ENCODE measurements around the gene NLGN1.
A peak's percentile ranks its signal among the peaks of the same experiment; 100 is the strongest.
"Not testable (repeated sequence)": the region's sequence is repeated elsewhere in the genome, so short reads cannot be mapped to it uniquely, and the experiment has no call there.

The NLGN1 gene

GRCh38 chr3:174223042-174223441 is 825.5 kb downstream of the NLGN1 start:
- Histone ChIP-seq H3K9ac (ENCODE audit: low read depth, low read length) (no peak overlapping the region), H3K36me3 (ENCODE audit: control insufficient read depth, insufficient read depth, low read length) (no peaks in the 10 kb centered on the region), H3K4me1 (ENCODE audit: control insufficient read depth, insufficient read depth, low read length) (peaks cover 7% of the 10 kb centered on the region; the same call in 1 of the 2 replicates), H3K9me3 (ENCODE audit: control insufficient read depth, insufficient read depth, low read length) (no peaks in the 10 kb centered on the region), H3K27ac (ENCODE audit: low read depth, low read length) (no peak overlapping the region), H3K4me3 (ENCODE audit: low read depth, low read length) (no peak overlapping the region), H3K27me3 (ENCODE audit: control insufficient read depth, insufficient read depth, low read length) (no peaks in the 10 kb centered on the region)

GRCh38 chr3:174223626-174224025 is 826.1 kb downstream of the NLGN1 start:
- H3K4me3 ChIP-seq (ENCODE audit: low read depth, low read length): no peak overlapping the region
- H3K27me3 ChIP-seq (ENCODE audit: control insufficient read depth, insufficient read depth, low read length): no peaks in the 10 kb centered on the region
- no peaks in the 10 kb centered on the region for H3K9me3 ChIP-seq (ENCODE audit: control insufficient read depth, insufficient read depth, low read length)
- no peak overlapping the region for H3K9ac ChIP-seq (ENCODE audit: low read depth, low read length)
- no peak overlapping the region for H3K27ac ChIP-seq (ENCODE audit: low read depth, low read length)
- H3K4me1 ChIP-seq (ENCODE audit: control insufficient read depth, insufficient read depth, low read length): peaks cover 11% of the 10 kb centered on the region; the same call in 1 of the 2 replicates
- H3K36me3 ChIP-seq (ENCODE audit: control insufficient read depth, insufficient read depth, low read length): no peaks in the 10 kb centered on the region

- H3K4me1 ChIP-seq (ENCODE audit: control insufficient read depth, insufficient read depth, low read length): peaks cover 52% of the 10 kb centered on the region
- H3K27me3 ChIP-seq (ENCODE audit: control insufficient read depth, insufficient read depth, low read length): no peaks in the 10 kb centered on the region
- H3K27ac ChIP-seq (ENCODE audit: low read depth, low read length): no peak overlapping the region
- H3K4me3 ChIP-seq (ENCODE audit: low read depth, low read length): no peak overlapping the region
- peaks cover 5% of the 10 kb centered on the region; the same call in 1 of the 2 replicates for H3K9me3 ChIP-seq (ENCODE audit: control insufficient read depth, insufficient read depth, low read length)
- no peaks in the 10 kb centered on the region for H3K36me3 ChIP-seq (ENCODE audit: control insufficient read depth, insufficient read depth, low read length)
- H3K9ac ChIP-seq (ENCODE audit: low read depth, low read length): no peak overlapping the region
These were observed 832.4 kb downstream of the NLGN1 start for GRCh38 chr3:174229916-174230315.

DNA sequence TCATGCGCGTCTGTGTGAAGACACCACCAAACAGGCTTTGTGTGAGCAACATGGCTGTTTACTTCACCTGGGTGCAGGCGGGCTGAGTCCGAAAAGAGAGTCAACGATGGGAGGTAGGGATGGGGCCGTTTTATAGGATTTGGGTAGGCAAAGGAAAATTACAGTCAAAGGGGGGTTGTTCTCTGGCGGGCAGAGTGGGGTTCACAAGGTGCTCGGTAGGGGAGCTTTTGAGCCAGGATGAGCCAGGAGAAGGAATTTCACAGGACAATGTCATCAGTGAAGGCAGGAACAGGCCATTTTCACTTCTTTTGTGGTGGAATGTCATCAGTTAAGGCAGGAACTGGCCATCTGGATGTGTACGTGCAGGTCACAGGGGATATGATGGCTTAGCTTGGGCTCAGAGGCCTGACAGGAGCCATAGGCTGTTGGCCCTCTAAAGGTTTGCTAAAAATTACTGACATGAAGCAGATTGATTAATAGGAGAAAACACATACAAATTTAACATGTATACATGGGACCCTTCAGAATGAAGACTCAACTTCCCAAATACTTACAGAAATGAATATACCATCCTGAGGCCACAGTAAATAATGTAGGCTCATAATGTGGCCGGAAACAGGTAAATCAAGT is 834.6 kb downstream of the NLGN1 start:
- H3K9me3 ChIP-seq (ENCODE audit: control insufficient read depth, insufficient read depth, low read length); H3K36me3 ChIP-seq (ENCODE audit: control insufficient read depth, insufficient read depth, low read length); H3K27me3 ChIP-seq (ENCODE audit: control insufficient read depth, insufficient read depth, low read length); H3K4me3 ChIP-seq (ENCODE audit: low read depth, low read length): not testable (repeated sequence)
- H3K4me1 ChIP-seq (ENCODE audit: control insufficient read depth, insufficient read depth, low read length): peaks cover 49% of the 10 kb centered on the region
- peak overlapping the region; percentile 71 for H3K9ac ChIP-seq (ENCODE audit: low read depth, low read length)
- peak overlapping the region; percentile 99 for H3K27ac ChIP-seq (ENCODE audit: low read depth, low read length)

- no peak overlapping the region; the same call in 1 of the 2 replicates for H3K4me3 ChIP-seq (ENCODE audit: low read depth, low read length)
- no peaks in the 10 kb centered on the region for H3K27me3 ChIP-seq (ENCODE audit: control insufficient read depth, insufficient read depth, low read length)
- H3K9ac ChIP-seq (ENCODE audit: low read depth, low read length): peak overlapping the region; percentile 83
- H3K9me3 ChIP-seq (ENCODE audit: control insufficient read depth, insufficient read depth, low read length): peaks cover 5% of the 10 kb centered on the region; the same call in 1 of the 2 replicates
- H3K36me3 ChIP-seq (ENCODE audit: control insufficient read depth, insufficient read depth, low read length): no peaks in the 10 kb centered on the region
- H3K27ac ChIP-seq (ENCODE audit: low read depth, low read length): peak overlapping the region; percentile 99
- peaks cover 46% of the 10 kb centered on the region for H3K4me1 ChIP-seq (ENCODE audit: control insufficient read depth, insufficient read depth, low read length)
These were observed 835.3 kb downstream of the NLGN1 start for GRCh38 chr3:174232658-174233429.

- H3K4me3 ChIP-seq (ENCODE audit: low read depth, low read length): no peak overlapping the region
- H3K4me1 ChIP-seq (ENCODE audit: control insufficient read depth, insufficient read depth, low read length): peaks cover 41% of the 10 kb centered on the region
- H3K36me3 ChIP-seq (ENCODE audit: control insufficient read depth, insufficient read depth, low read length): no peaks in the 10 kb centered on the region
- H3K27me3 ChIP-seq (ENCODE audit: control insufficient read depth, insufficient read depth, low read length): no peaks in the 10 kb centered on the region
- H3K9me3 ChIP-seq (ENCODE audit: control insufficient read depth, insufficient read depth, low read length): peaks cover 5% of the 10 kb centered on the region; the same call in 1 of the 2 replicates
- 0 out of 2 replicates have a peak overlapping the region, but pooled peaks have one; percentile 16 for H3K9ac ChIP-seq (ENCODE audit: low read depth, low read length)
- peak overlapping the region; percentile 99 for H3K27ac ChIP-seq (ENCODE audit: low read depth, low read length)
These were observed 836.0 kb downstream of the NLGN1 start for GRCh38 chr3:174233511-174233910.

- Histone ChIP-seq H3K9me3 (ENCODE audit: control insufficient read depth, insufficient read depth, low read length) (no peaks in the 10 kb centered on the region), H3K36me3 (ENCODE audit: control insufficient read depth, insufficient read depth, low read length) (no peaks in the 10 kb centered on the region), H3K4me1 (ENCODE audit: control insufficient read depth, insufficient read depth, low read length) (no peaks in the 10 kb centered on the region), H3K9ac (ENCODE audit: low read depth, low read length) (no peak overlapping the region), H3K27me3 (ENCODE audit: control insufficient read depth, insufficient read depth, low read length) (no peaks in the 10 kb centered on the region), H3K4me3 (ENCODE audit: low read depth, low read length) (no peak overlapping the region), H3K27ac (ENCODE audit: low read depth, low read length) (no peak overlapping the region)
These were observed 844.9 kb downstream of the NLGN1 start for GRCh38 chr3:174242311-174243041.

GRCh38 chr3:174243171-174243570 is 845.6 kb downstream of the NLGN1 start:
- Histone ChIP-seq H3K4me3 (ENCODE audit: low read depth, low read length) (no peak overlapping the region), H3K4me1 (ENCODE audit: control insufficient read depth, insufficient read depth, low read length) (no peaks in the 10 kb centered on the region), H3K36me3 (ENCODE audit: control insufficient read depth, insufficient read depth, low read length) (no peaks in the 10 kb centered on the region), H3K27ac (ENCODE audit: low read depth, low read length) (no peak overlapping the region), H3K9ac (ENCODE audit: low read depth, low read length) (no peak overlapping the region), H3K27me3 (ENCODE audit: control insufficient read depth, insufficient read depth, low read length) (no peaks in the 10 kb centered on the region), H3K9me3 (ENCODE audit: control insufficient read depth, insufficient read depth, low read length) (no peaks in the 10 kb centered on the region)

DNA sequence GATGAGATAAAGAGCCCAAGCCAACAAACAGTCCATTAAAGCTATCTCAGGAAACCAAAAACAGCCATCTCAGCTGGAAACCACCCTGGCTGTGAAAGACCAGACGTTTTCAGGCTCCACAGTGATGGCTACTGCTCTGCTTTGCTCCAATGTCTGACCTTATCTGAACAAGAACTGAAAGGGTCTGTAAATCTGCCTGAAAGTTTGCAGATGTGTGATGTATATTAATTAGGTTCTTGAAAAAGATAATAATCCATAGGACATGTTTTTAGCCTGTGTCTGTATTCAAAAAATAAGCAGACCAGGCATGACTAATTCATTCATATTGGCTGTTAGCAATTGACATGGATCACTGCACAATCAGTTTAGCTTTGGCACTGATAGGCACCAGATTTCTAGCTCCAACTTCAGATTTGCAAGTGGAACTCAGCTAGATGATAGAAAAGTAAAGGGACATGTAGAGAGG is 850.2 kb downstream of the NLGN1 start:
- Histone ChIP-seq H3K27me3 (ENCODE audit: control insufficient read depth, insufficient read depth, low read length) (no peaks in the 10 kb centered on the region), H3K27ac (ENCODE audit: low read depth, low read length) (no peak overlapping the region), H3K9ac (ENCODE audit: low read depth, low read length) (no peak overlapping the region), H3K9me3 (ENCODE audit: control insufficient read depth, insufficient read depth, low read length) (no peaks in the 10 kb centered on the region), H3K4me1 (ENCODE audit: control insufficient read depth, insufficient read depth, low read length) (no peaks in the 10 kb centered on the region), H3K4me3 (ENCODE audit: low read depth, low read length) (no peak overlapping the region), H3K36me3 (ENCODE audit: control insufficient read depth, insufficient read depth, low read length) (no peaks in the 10 kb centered on the region)

DNA sequence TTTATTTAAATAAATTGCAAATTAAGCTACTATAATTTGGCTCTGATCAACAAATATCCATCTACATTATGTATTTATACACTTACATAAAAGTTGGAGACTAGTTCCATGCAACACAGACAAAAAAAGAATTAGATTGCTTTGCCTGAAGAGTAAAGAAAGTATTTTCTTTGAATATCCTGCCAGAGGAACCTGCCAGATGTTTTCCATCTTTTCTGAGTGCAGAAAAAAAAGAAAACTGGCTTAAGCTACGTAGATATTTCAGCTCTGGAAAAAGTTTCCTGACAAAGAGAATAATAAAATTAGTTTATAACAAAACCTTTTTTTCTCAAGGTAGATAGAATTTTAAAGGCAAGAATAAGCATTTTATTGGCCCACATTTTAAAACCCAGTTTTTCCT is 854.1 kb downstream of the NLGN1 start:
- H3K4me3 ChIP-seq (ENCODE audit: low read depth, low read length): no peak overlapping the region
- no peaks in the 10 kb centered on the region for H3K36me3 ChIP-seq (ENCODE audit: control insufficient read depth, insufficient read depth, low read length)

More for the DNA sequence above, 854.1 kb downstream of the NLGN1 start:
- no peak overlapping the region for H3K9ac ChIP-seq (ENCODE audit: low read depth, low read length)
- H3K27me3 ChIP-seq (ENCODE audit: control insufficient read depth, insufficient read depth, low read length): no peaks in the 10 kb centered on the region
- no peak overlapping the region for H3K27ac ChIP-seq (ENCODE audit: low read depth, low read length)
- H3K9me3 ChIP-seq (ENCODE audit: control insufficient read depth, insufficient read depth, low read length): no peaks in the 10 kb centered on the region
- no peaks in the 10 kb centered on the region; the same call in 1 of the 2 replicates for H3K4me1 ChIP-seq (ENCODE audit: control insufficient read depth, insufficient read depth, low read length)
